Left kidney (tissue), 8 donors: ENCODE results near the gene HTT. TPM values are rescaled to one million over a fixed set of nuclear protein-coding genes. Genes with fewer than 3 reads are reported as not detected.

Source experiments
- DNase-seq: peaks from one replicate; pipeline ENCODE4 v3.0.0-alpha.2; 2013
- long read RNA-seq, 8 donors: transcript quantifications; one replicate each; lab custom pipeline, GENCODE V29; 2026
- polyA plus RNA-seq: library from polyadenylated mRNA; unstranded; fragments of 120-200 nt; gene quantifications from one replicate; pipeline ENCODE4 v1.2.1, GENCODE V29; 2013; ENCODE audit not compliant: insufficient read length

The HTT gene
- 36.6 TPM for polyA plus RNA-seq
- long read RNA-seq, donor 1, partial matches to known transcripts: 11 of 12 reads
- long read RNA-seq, donor 1, other reads (novel, unspliced or antisense): 0 of 12 reads
- long read RNA-seq, donor 2: 0 reads
- long read RNA-seq, donor 3: 0 reads
- long read RNA-seq, donor 4: 0 reads
- long read RNA-seq, donor 5: 0 reads
- long read RNA-seq, donor 6: 0 reads
- long read RNA-seq, donor 7: 0 reads
- long read RNA-seq, donor 8: 0 reads

DNA sequence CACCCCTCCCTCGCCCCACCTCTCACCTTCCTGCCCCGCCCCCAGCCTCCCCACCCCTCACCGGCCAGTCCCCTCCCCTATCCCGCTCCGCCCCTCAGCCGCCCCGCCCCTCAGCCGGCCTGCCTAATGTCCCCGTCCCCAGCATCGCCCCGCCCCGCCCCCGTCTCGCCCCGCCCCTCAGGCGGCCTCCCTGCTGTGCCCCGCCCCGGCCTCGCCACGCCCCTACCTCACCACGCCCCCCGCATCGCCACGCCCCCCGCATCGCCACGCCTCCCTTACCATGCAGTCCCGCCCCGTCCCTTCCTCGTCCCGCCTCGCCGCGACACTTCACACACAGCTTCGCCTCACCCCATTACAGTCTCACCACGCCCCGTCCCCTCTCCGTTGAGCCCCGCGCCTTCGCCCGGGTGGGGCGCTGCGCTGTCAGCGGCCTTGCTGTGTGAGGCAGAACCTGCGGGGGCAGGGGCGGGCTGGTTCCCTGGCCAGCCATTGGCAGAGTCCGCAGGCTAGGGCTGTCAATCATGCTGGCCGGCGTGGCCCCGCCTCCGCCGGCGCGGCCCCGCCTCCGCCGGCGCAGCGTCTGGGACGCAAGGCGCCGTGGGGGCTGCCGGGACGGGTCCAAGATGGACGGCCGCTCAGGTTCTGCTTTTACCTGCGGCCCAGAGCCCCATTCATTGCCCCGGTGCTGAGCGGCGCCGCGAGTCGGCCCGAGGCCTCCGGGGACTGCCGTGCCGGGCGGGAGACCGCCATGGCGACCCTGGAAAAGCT, at the start of gene HTT, which contains the start of gene HTT-AS:
TSS of gene HTT (plus strand) at position 604 of the 768 bp plus-strand sequence. CDS start at position 749, 145 bp downstream.
TSS of gene HTT-AS (minus strand) at position 461 of the 768 bp plus-strand sequence.
- DNase-seq: peak; percentile 92

DNA sequence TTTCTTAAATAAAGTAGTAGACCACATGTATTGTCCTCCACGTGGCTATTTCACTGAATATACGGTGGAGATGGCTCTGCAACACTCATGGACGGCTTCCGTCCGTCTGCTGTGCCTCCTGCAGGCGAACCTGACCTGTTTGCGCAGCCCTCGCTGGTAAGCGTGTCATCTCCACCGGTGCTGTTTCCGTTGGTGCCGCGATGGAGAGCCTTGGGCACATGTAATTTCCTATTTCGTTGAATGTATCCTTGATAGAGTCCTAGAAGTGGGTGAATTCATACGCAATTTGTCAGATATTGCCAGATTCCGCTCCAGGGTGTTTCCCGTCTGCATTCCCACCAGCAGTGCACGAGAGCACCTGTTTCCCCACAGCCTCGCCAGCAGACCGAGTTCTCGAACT, 48.6 kb upstream of the HTT start:
- no peak for DNase-seq

DNA sequence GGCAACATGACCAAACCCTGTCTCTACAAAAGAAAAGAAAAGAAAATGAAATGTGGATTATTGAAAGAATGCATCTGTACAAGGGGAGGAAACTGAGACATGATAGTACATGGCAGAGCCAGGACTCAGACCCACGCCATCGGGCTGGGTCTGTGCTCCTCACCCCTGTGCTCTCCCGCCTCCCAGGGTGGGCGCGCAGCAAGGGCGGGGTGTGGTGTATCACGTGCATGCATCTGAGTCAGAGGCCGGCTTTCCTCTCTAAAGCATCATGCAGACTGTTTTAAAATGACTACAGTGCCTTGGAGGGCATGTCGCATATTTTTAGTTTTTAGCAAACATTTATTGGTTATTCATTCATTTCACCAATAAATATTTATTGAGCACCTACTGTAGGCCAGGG, 47.9 kb upstream of the HTT start:
- DNase-seq: no peak

DNA sequence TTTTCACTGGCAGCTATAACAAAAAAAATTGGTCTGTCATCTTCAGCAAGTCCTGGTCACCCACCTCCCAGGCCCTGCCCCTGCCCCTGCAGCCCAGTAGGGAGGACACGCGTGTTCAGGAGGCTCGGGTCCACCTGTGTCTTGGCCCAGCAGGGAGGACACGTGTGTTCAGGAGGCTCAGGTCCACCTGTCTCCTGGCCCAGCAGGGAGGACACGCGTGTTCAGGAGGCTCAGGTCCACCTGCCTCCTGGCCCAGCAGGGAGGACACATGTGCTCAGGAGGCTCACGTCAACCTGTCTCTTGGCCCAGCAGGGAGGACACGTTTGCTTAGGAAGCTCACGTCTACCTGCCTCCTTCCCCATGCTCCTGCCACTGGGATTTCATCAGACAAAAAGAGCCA, 45.0 kb upstream of the HTT start:
- DNase-seq: no peak

DNA sequence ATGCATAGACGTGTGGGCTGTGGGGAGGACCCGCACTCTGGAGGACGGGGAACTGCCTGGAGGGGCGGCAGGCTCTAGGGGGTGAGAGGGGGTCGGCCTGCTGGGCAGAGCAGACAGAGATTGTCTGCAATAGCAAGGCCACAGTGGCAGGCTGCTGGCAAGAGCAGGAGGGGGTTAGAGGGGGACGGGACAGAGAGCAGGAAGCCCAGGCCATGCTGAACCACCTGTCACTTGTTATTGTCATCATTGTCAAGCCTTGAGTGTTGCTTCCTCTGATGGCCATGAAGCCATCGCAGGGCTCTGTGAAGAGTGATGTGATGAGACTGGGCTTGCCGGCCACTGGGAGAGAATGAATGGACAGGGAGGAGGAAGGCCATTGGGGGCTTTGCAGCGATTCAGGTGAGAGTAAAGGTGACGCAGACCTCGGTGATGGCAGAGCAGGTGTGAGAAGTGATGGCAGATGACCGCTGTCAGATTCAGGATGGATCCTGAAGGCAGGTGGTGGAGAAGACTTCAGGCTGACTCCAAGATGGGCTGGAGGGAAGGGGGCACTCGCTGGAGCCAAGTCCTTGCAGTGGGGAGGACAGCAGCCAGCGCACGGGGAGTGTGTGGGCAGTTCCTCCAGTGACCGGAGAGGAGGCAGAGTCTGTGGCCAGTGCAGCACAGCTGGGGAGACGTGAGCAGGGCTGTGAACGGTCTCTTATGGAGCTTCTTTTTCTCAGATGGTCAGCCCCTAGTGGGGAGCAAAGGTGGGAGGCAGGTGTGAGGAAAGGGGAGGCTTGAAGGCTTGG, 43.7 kb upstream of the HTT start:
- no peak for DNase-seq

DNA sequence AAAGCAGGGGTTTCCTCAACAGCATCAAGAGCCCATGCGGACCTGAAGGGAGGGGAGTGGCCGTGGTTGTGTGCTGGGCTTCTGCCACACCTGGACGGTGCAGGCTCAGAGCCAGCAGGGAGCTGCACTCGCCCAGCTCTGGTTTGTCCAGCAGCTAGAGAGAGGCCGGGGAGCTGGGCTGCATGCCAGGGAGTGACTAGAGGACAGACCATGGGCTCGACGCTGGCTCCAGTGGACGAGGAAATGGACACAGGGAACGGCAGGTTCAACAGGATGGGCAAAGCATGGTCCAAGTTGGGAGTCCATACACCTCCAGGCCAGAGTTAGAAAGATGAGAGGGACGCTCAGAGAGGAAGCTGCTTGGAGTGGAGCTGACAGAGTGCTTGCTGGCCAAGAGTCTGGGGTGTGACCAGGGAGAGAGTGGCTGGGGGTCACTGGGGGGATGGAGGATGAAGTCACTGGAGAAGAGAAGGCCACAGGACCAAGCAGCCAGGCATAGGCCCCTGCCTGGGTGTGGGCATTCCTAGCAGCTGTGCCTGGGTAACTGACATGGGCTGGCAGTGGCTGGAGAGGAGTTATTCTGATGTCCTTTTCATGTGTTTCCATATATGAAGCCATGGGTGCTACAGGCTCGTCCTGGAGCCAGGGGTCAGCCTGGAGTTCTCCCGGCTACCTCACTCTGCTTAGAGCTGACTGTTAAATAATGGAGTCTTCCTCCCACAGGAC, 43.0 kb upstream of the HTT start:
- no peak for DNase-seq

DNA sequence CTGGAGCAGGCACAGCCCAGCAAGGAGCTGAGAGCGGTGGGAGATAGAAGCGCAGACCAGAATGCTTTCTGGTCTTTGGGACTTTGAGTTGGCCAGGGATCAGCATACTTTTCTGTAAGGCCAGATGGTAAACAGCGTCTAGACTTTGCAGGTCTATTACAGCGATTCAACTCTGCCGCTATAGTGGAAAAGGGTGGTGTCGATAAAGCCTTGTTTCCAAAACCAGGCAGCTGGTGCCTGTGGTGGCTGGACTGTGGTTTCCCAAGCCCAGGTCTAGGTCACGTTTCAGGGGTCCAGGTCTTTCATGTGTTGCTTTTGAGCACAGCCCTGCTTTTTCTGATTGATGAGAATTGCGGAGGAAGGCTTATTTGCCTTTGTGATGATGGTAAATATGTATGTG, 40.2 kb upstream of the HTT start:
- no peak for DNase-seq

DNA sequence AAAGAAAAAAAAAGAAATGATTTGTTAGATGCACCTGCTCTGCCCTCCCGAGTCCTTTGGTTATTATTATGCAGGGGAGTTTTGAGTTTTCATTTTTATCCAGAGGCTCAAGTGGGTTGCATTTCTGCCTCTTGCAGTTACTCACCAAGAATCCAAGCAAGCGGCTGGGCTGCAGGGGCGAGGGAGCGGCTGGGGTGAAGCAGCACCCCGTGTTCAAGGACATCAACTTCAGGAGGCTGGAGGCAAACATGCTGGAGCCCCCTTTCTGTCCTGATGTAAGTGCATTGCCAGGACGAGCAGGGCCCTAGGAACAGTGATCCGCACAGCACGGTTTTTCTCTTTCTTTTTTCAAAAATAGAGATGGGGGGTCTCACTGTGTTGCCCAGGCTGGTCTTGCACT, 39.2 kb upstream of the HTT start:
- no peak for DNase-seq

DNA sequence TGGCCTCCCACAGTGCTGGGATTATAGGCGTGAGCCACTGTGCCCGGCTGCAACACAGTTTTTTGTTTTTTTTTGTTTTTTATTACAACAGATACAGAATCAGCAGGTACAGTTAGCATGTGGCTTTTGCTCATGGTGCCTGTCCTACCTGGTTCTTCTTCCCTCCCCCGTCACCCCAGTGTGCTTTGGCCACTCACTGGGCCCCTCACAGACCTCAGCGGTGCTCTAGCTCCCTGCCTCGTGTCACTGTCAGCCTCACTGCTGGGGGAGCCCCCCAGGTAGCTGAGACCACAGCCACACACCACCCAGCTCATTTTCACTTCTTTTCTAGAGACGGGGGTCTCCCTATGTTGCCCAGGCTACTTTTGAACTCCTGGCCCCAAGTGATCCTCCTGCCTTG, 38.8 kb upstream of the HTT start:
- DNase-seq: no peak

DNA sequence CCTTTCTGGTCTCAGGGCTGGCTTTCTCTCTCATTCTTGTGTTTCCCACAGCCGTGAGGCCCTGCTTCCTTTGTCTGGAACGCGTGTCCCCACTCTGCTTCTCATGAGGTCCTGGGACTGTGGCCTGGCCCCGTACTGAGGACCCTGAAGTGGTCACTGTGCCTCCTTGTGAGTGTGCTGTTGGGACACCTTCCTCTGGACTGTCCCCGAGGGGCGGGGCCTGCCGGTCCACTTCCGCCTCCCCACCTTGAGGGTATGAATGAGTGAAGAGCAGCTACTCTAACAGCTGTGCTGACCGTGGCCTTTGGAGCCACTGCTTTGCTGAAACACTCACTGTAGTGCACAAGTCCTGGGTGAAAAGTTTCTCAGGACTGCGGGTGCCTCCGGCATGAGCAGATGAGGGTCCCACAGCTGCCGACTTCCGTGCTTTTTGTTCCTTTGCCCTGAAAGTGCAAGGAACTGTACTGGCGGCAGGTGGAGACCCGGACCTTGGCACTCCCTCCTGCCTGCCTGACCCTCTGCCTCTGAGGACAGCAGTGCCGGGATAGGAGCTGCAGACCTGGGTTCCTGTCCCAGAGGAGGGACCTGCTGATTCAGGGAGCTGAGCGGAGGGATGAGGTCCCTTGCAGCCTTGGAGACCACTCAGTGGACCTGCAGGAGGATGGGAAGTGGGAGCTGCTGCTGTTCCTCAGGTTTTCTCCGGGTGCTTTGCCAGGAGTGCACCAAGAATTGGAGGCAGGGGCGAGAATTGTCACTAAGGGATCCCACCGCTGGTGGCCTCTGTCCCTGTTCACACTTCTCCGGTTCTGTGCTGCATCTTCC, 38.1 kb upstream of the HTT start:
- DNase-seq: no peak

DNA sequence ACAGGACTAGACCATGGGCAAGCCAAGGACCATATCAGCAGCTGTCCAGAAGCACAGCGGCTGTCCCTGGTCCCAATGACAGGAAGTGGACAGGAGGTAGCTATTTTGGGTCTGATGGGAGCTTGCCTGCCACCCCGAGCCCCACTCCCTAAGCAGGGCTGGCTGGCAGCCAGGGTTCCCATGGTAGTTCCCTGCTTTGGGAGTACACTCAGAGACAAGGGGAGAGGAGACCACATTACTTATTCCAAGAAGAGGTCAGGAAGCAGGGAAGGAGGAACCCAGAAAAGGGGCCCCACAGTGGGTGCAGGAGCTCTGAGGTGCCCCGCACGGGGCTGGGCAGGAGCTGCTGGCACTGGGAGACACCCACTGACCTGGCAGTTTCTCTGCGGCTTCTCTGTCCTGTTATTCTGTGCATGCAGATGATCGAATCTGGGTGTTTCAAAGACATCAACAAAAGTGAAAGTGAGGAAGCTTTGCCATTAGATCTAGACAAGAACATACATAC, 36.5 kb upstream of the HTT start:
- no peak for DNase-seq

DNA sequence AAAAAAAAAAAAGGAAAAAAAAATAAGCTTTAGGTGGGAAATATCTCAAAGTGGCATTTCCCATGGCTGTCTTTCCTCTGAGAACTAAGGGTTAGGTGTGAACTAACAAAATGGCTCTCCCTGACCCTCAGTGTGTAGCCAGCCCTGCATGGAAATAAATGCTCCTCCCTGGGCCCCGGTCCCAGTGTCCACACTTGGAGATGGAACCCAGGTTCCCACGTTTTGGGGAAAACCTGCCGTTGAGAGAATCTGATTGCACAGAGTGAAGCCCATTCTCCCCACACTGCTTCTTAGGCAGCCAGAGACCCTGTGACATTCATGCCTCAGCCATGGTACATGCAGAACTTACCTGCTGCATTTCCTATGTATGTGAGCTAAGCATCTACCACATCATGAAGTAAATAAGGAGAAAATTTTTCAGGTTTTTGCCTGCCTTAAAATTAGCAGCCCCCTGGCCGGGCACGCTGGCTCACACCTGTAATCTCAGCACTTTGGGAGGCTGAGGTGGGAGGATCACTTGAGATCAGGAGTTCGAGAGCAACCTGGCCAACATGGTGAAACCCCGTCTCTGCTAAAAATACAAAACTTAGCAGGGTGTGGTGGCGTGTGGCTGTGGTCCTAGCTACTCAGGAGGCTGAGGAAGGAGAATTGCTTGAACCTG, 34.6 kb upstream of the HTT start:
- DNase-seq: no peak

DNA sequence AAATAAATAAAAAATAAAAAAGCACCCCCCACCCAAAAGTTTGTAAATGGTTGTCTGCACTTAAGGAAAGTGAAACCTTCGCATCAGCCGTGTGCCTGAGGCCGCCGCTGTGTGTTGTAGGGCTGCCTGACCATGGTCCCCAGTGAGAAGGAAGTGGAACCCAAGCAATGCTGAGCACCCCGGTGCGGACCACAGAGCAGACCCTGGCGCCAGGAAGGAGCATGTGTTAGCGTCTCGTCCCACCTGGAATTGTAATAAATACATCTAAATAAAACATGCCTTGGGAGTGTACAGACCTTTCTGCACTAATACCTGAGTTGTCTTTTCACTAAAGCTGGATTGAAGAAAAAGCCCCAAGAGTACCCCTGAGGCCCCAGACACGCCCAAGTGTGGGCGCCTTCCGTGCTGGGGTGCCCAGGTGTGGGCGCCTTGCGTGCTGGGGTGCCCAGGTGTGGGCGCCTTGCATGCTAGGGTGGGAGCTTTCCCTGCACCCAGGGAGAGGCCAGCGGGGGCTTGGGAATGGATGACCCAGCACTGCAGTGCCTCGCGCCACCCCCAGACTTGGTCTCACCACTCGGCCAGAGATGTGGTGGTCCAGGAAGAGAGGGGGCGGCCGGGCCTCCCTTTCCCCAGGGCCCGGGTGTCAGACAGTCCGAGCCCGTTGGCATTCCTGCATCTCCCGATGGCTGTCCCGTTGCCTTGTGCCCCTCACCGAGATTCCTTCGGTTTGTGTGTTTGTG, 33.9 kb upstream of the HTT start:
- no peak for DNase-seq

DNA sequence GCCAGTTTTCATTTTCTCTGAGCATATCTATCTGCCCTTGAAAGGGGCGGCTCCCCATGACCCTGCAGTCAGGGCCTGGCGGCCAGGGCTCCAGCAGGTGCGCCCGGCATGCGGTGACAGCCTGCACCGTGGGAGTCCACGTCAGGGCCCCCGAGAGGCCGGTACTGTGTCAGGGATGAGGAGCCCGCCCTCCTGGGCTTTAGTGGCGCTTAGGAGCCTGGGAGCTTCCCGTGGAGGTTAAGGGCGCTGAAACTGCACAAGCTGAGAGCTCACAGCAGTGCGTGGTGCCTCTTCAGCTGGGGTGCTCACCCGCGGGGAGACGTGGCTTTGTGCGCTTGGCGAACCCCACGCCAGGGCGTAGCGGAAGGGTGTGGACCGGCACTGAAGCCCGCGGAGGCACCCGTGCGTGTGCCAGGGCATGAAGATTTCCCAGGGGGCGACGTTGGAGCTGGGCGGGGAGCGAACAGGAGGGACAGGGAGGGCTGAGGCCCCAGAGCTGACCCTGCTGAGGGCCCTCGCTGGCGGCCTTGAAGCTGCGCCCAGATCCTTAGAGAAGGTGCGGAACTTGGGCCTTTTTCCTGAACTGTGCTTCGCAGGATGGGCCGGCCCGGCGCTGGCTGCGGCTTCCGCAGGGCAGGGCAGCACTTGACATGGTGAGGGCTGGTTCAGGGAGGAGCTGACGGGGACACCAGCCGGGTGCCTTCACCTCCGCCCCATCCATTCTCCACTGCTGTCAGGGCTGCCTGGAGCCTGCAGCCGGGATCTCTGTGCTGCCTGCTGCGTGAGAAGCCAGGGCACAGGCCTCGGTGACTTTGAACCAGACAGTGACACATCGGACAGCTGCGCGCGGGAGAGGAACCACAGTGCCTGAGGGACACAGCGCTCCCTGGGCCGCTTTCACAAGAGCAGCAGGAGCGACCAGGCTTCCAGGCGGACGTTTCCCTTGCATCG, 33.0 kb upstream of the HTT start:
- DNase-seq: peak; percentile 36

DNA sequence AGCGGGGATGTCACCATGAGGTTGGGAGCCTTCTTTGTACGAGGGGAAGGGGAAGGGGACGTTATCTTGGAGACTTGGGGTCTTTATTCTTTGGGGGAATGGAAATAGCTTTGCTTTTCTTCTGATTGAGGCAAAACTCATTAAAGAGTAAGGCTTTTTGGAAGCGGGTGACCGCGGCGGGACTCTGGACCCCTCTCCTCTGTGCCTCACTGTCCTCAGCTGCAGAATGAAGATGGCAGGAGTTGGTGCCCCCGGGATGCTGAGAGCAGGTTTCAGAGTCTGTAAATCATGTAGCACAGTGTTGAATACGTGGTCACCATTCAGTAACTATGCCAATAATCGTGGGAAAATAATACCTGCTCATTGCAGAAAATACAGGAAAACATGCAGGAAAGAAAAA, 32.3 kb upstream of the HTT start:
- no peak for DNase-seq

DNA sequence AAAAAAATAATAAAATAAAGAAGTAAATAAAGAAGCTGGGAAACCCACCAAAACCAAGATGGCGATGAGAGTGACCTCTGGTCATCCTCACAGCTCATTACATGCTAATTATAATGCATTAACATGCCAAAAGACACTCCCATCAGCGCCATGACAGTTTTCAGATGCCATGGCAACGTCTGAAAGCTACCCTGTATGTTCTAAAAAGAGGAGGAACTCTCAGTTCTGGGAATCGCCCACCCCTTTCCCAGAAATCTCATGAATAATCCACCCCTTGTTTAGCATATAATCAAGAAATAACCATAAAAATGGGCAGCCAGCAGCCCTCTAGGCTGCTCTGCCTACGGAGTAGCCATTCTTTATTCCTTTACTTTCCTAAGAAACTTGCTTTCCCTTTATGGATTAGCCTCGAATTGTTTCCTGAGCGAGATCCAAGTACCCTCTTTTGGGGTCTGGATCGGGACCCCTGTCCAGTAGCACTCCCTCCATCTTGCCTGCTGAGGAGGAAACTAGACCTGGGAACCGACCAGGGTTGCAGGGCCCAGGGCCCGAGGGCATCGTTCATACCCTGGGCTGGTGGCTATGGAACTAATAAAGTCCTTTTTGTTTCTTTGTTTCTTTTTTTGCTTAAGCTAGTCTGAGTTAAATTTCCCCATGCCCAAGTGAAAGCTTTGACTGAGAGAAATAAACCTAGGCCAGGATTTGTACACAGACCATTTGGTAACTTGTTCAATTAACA, 31.0 kb upstream of the HTT start:
- DNase-seq: no peak

DNA sequence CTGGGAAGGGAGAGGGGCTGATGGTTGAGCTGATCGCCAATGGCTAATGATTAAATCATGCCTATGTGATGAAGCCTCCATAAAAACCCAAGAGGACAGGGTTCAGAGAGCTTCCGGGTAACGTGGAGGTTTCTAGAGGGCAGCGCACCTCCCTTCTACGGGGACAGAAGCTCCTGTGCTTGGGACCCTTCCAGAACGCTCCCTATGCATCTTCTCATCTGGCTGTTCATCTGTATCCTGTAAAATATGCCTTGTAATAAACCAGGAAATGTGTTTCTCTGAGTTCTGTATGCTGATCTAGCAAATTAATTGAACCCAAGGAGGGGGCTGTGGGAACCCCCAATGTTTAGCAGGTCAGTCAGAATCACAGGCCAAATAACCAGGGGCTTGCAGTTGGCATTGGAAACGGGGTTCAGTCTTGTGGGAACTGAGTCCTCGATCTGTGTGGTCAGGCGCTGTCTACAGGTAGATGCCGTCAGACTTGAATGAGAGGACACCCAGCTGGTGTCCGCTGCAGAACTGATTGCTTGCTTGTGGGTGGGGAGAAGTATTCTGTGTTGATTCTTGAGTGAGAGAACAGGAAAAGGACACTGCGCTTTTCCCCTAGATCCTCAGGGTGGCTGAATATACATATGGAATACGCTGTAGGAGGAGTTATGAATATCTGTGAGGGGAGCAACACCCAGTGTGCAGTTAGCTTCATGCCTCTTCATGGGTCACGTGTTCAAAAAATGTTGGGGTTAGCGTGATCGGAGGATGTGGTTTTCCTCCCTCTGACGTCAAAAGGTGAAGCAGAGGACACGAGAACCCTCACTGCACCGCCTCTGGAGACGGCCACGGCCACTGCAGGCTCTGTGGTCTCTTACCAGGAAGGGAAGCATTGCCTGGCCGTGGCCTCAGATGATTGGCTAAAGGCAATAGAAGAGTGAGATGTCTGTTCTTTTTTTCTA, 29.3 kb upstream of the HTT start:
- no peak for DNase-seq
